GM10248 (cell line): ENCODE results near the gene TMEM217.

ENCODE experiments used
- CTCF ChIA-PET: fragments of 300-600 bp; sonication (Branson Sonifier 250); formaldehyde crosslinking; extraction: SDS; loops from one replicate; lab custom pipeline; 2021; ENCODE audit warnings: antibody characterized with exemption; lab: Yijun Ruan, JAX
- POLR2A ChIA-PET: fragments of 350-650 bp; sonication (Branson Sonifier 250); formaldehyde crosslinking; extraction: SDS; loops from one replicate; lab custom pipeline; 2020; ENCODE audit warnings: antibody characterized with exemption; lab: Yijun Ruan, JAX
- DNase-seq: peaks from one replicate; pipeline ENCODE4 v3.0.0; 2012; ENCODE audit errors: extremely low spot score
- CTCF ChIP-seq: IDR thresholded peaks from 2 replicates; pipeline ENCODE4 v1.5.1; 2012; ENCODE audit warnings: mild to moderate bottlenecking, low read depth; ENCODE audit errors: extremely low read depth, missing control alignments, control extremely low read depth

TMEM217 gene

GRCh38 chr6:37230104-37230503 is 27.8 kb downstream of the TMEM217 start:
- ChIA-PET CTCF (no interaction called here), POLR2A (no interaction called here)
- no peak for TF ChIP-seq CTCF
- DNase-seq, result no peak

DNA sequence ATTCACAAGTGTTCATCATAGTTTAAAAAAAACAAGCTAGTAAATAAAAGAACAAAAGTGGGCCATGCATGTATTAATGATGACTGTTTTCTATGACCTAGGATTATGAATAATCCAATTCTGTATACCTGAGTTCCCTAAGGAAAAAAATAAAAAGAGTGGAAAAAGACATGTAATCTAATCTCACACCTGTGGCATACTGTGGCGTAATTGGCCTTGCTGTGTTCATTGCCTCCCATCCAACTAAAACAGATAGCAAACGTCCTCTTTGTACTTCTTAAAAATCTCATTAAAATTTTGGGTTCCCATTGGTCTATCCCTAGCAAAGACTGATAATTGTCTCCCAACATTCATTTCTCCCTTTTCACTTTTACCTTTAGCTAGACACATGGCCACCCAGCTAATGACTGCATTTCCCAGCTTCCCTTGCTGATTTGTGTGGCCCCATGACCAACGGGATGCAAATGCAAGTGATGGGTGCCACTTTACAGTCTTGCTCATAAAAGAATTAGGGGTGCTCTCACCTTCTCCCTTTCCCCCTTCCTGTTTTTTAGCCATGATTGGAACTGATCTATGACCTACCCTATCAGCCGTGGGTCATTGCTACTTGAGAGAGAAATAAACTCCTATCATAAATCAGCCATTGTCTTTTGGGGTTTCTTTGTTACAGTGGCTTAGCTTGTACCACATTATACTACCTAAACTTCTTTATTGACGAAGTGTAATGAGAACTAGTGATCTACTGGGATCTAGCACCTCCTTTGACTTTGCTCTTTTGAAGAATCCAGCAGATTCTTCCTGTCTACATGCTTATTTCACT is 32.4 kb downstream of the TMEM217 start:
- no peak for DNase-seq
- ChIA-PET CTCF (interaction anchor here (0.7 to 8.2 kb wide), 7 partner anchors 10 to 208 kb away, joined by 3 to 75 read pairs (median 3); no protein-coding TSS in a partner anchor), POLR2A (no interaction called here)
- TF ChIP-seq CTCF, result no peak

DNA sequence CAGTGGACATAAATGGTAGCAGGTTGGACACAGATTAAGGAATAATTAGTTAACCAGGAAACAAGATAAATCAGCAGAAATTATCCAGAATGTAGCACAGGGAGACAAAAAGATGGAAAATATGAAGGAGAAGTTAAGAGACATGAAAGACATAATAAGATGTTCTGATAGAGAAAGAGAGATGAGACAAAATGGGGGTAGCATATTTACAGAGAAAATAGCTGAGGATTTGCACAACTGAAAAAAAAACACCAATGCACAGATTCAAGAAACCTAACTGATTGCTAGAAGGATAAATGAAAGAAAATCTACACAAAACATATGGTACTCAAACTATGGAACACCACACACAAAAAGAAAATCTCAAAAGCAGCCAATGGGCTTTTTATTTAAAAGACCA is 35.0 kb downstream of the TMEM217 start:
- DNase-seq, result no peak
- ChIA-PET POLR2A (no interaction called here), CTCF (interaction anchor here (1.3 to 8.2 kb wide), 4 partner anchors 13 to 205 kb away, joined by 3 to 75 read pairs (median 23); no protein-coding TSS in a partner anchor)
- TF ChIP-seq CTCF, result no peak

DNA sequence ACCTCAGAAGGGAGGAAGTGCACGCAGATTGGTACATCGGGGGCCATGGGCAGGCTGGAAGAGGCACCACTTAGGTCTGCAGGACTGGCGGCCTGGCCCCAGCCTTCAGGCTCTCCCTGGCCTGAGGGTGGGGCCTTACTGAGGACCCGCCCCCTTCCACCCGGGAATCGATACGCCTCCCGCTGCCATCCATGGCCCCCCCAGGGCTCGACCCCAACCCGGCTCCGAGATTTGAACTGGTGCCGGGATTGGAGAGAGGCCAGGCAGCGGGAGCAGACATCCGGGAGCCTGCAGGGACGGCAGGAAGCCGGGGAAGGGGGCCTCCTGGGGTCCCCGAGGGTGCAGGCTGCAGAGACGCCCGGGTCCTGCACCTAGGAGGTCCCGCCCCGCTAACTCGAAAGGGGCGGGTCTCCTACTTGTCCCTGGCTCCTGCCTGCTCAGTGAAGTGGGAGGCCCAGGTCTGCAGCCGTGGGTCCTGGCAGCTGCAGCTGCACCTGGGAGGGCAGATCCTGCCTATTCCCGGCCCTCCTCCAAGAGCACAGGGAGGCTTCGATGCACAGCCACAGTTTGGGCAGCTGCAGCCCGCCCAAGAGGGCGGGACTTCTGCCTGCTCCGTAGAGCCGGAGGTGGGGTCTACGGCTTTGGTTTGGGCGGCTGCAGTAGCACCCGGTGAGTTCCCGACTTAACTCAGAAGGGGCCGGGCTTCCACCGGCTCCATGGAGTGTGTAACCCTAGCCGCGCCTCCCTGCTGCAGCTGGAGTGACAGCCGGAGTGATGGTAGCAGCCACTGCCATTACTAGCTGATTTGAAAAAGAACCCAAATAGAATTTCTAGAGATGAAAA is 35.6 kb downstream of the TMEM217 start:
- DNase-seq, result peak; percentile 89
- TF ChIP-seq CTCF, result no peak
- ChIA-PET CTCF (interaction anchor here (1.0 to 8.2 kb wide), 5 partner anchors 12 to 204 kb away, joined by 3 to 75 read pairs (median 4); no protein-coding TSS in a partner anchor), POLR2A (interaction anchor here (1.1 kb wide), 1 partner anchor 236 kb away, joined by 3 read pairs; the partner anchor contains the start of gene MTCH1)

GRCh38 chr6:37221585-37222124 is 36.3 kb downstream of the TMEM217 start:
- no peak for TF ChIP-seq CTCF
- CTCF ChIA-PET, result interaction anchor here (1.0 to 8.2 kb wide), 4 partner anchors 12 to 203 kb away, joined by 3 to 75 read pairs (median 23); no protein-coding TSS in a partner anchor
- DNase-seq, result no peak
- POLR2A ChIA-PET, result interaction anchor here (1.1 kb wide), 1 partner anchor 235 kb away, joined by 3 read pairs; the partner anchor contains the start of gene MTCH1

DNA sequence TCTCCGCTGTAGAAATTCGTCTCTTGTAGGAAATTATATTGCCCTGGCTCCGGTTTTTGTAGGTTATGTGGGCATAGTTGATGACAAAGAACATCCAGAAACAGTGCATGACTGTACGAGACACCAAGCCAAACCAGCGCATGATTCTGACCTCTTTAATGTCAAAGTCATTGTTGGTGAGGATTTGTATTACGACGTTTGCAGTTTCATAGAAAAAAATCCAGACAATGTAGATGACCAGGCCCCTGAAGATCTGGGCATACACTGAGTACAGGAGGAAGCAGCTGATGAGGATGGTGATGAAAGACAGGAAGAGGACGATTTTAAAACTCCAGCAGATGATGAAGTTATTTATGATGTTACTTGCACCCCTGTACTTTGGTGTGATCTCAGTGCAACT is 39.4 kb downstream of the TMEM217 start:
- no peak for TF ChIP-seq CTCF
- DNase-seq, result no peak
- POLR2A ChIA-PET, result no interaction called here
- CTCF ChIA-PET, result interaction anchor here (6.4 to 8.2 kb wide), 2 partner anchors 8 to 200 kb away, joined by 42 to 75 read pairs; no protein-coding TSS in a partner anchor
